ENCODE results near the gene ENO3. TPM values are rescaled to one million over a fixed set of nuclear protein-coding genes. Genes with fewer than 3 reads are reported as not detected.

ENO3 gene
- polyA plus RNA-seq, 1 experiment: 3.2 TPM

DNA sequence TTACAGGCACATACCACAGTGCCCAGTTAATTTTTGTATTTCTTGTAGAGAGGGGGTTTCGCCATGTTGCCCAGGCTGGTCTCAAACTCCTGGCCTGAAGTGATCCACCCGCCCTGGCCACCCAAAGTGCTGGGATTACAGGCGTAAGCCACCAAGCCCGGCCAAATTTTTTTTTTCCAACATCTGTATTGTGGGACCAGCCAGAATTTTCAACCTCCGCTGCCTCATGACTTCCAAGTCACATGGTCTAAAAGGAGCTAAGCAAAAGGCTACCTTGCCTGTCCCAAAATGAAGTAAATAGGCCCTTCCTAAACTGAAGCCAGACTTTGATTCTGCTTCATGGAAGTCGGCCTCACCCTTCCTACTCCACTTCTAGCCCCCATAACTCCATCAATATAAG, 20.9 kb downstream of the ENO3 start:
- DNase-seq (ENCODE audit: low read depth, low spot score): no peak
- POLR2A ChIA-PET: no interaction called here
- no peaks in the 10 kb centered on the region for H3K27me3 ChIP-seq (ENCODE audit: control insufficient read depth, insufficient read depth, low read length)
- H3K27ac ChIP-seq (ENCODE audit: low read depth, low read length): no peak overlapping the region
- H3K4me3 ChIP-seq (ENCODE audit: low read depth, low read length): no peak overlapping the region
- H3K9me3 ChIP-seq (ENCODE audit: control insufficient read depth, insufficient read depth, low read length): peaks cover 1% of the 10 kb centered on the region; the same call in 1 of the 2 replicates
- CTCF ChIA-PET: interaction anchor here (0.7 to 2.3 kb wide), 2 partner anchors 8 to 69 kb away, joined by 5 to 13 read pairs; partner anchors contain the start of gene CHRNE
- TF ChIP-seq, protein P1, sequence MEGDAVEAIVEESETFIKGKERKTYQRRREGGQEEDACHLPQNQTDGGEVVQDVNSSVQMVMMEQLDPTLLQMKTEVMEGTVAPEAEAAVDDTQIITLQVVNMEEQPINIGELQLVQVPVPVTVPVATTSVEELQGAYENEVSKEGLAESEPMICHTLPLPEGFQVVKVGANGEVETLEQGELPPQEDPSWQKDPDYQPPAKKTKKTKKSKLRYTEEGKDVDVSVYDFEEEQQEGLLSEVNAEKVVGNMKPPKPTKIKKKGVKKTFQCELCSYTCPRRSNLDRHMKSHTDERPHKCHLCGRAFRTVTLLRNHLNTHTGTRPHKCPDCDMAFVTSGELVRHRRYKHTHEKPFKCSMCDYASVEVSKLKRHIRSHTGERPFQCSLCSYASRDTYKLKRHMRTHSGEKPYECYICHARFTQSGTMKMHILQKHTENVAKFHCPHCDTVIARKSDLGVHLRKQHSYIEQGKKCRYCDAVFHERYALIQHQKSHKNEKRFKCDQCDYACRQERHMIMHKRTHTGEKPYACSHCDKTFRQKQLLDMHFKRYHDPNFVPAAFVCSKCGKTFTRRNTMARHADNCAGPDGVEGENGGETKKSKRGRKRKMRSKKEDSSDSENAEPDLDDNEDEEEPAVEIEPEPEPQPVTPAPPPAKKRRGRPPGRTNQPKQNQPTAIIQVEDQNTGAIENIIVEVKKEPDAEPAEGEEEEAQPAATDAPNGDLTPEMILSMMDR (IDR thresholded peaks at IDR 0.05; ENCODE audit: low read depth, low read length): no peak

DNA sequence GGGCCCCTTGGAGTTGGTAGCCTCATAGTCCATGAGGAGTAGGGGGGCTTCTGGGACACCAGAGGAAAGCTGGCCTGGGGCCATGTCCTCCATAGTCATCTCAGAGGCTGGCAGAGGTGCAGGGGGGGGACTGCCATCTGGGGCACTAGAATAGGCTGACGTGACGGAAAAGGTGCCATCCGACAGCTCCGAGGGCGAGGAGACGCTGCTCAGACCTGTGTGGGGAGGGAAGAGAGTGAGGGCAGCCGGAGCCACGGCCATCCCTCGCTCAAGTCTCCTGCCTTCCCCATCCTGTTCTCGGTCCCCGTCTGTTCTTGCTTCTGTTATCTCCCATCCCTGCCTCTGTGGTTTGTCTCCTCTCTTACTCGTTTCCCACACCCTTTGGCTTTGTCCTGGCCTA, 21.4 kb downstream of the ENO3 start:
- no peaks in the 10 kb centered on the region for H3K27me3 ChIP-seq (ENCODE audit: control insufficient read depth, insufficient read depth, low read length)
- TF ChIP-seq, protein P1 (IDR thresholded peaks at IDR 0.05; ENCODE audit: low read depth, low read length): no peak
- H3K4me3 ChIP-seq (ENCODE audit: low read depth, low read length): no peak overlapping the region
- CTCF ChIA-PET: interaction anchor here (2.3 kb wide), 1 partner anchor 8 kb away, joined by 13 read pairs; no protein-coding TSS in a partner anchor
- no peak overlapping the region for H3K27ac ChIP-seq (ENCODE audit: low read depth, low read length)
- POLR2A ChIA-PET: no interaction called here
- no peaks in the 10 kb centered on the region; the same call in 1 of the 2 replicates for H3K9me3 ChIP-seq (ENCODE audit: control insufficient read depth, insufficient read depth, low read length)
- DNase-seq (ENCODE audit: low read depth, low spot score): no peak

DNA sequence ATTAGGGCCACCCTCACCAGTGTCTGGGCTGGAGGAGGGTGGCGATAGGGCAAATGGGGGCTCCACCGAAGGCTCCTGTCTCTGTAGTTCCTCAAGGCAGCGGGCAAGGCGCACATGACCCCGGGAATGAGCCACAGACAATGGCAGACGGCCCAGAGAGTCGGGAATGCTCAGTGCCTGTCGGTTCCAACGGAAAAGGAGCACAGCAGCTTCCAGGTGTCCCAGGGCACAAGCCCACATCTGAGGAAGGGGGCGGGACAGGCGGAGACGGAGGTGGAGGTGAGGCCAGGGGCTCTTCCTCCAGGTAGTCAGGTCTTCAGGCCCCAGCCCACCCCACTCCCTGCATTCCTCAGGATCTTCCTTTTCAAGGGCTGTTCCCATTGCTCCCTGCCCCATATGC, 21.8 kb downstream of the ENO3 start:
- no peaks in the 10 kb centered on the region; the same call in 1 of the 2 replicates for H3K9me3 ChIP-seq (ENCODE audit: control insufficient read depth, insufficient read depth, low read length)
- TF ChIP-seq, protein P1 (IDR thresholded peaks at IDR 0.05; ENCODE audit: low read depth, low read length): no peak
- H3K4me3 ChIP-seq (ENCODE audit: low read depth, low read length): no peak overlapping the region
- POLR2A ChIA-PET: no interaction called here
- DNase-seq (ENCODE audit: low read depth, low spot score): no peak
- CTCF ChIA-PET: interaction anchor here (0.7 kb wide), 1 partner anchor 15 kb away, joined by 3 read pairs; no protein-coding TSS in a partner anchor
- H3K27me3 ChIP-seq (ENCODE audit: control insufficient read depth, insufficient read depth, low read length): no peaks in the 10 kb centered on the region
- H3K27ac ChIP-seq (ENCODE audit: low read depth, low read length): no peak overlapping the region

GRCh38 chr17:4973256-4974114, 22.6 kb downstream of the ENO3 start:
- CTCF ChIA-PET: interaction anchor here (0.7 to 1.6 kb wide), 2 partner anchors 16 to 64 kb away, joined by 3 to 5 read pairs; no protein-coding TSS in a partner anchor

More at GRCh38 chr17:4973256-4974114, 22.6 kb downstream of the ENO3 start:
- no peaks in the 10 kb centered on the region for H3K27me3 ChIP-seq (ENCODE audit: control insufficient read depth, insufficient read depth, low read length)
- POLR2A ChIA-PET: interaction anchor here (0.5 kb wide), 1 partner anchor 275 kb away, joined by 3 read pairs; no protein-coding TSS in a partner anchor
- no peak for DNase-seq (ENCODE audit: low read depth, low spot score)
- H3K9me3 ChIP-seq (ENCODE audit: control insufficient read depth, insufficient read depth, low read length): no peaks in the 10 kb centered on the region
- TF ChIP-seq, protein P1 (IDR thresholded peaks at IDR 0.05; ENCODE audit: low read depth, low read length): no peak
- no peak overlapping the region for H3K4me3 ChIP-seq (ENCODE audit: low read depth, low read length)
- H3K27ac ChIP-seq (ENCODE audit: low read depth, low read length): no peak overlapping the region
